ENCODE results near the gene DHRS7C. TPM values are rescaled to one million over a fixed set of nuclear protein-coding genes. Genes with fewer than 3 reads are reported as not detected.

Gene DHRS7C
- total and polyA plus RNA-seq, 11 donors, result 1.8 to 71.2 (median 23.4) TPM

DNA sequence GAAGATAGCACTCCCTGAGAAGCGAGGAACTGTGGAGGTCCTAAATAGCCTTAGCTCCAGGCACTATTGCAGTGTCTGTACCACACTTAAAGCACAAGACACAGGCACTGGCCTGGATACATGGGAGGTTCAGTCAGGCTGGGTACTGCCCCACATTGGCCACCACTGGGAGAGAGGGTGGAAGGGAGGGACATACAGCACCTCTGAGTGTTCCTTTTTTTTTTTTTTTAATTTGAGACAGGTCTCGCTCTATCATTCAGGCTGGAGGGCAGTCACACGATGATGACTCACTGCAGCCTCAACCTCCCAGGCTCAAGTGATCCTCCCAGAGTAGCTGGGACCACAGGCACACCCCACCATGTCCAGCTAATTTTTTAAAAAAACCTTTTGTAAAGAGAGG is 29.1 kb upstream of the DHRS7C start:
- Histone ChIP-seq H3K4me1 (no peaks in the 10 kb centered on the region), H3K4me3 (no peak overlapping the region), H3K9me3 (no peaks in the 10 kb centered on the region), H3K27ac (no peak overlapping the region), H3K27me3 (peaks cover 0 to 37% (median 0%) of the 10 kb centered on the region in 9 donors), H3K36me3 (no peaks in the 10 kb centered on the region)
- intact Hi-C loops (cut with DNase I), result no loop called here
- DNase-seq (no peak), ATAC-seq (no peak)
- TF ChIP-seq POLR2A (IDR thresholded peaks at IDR 0.05) (no peak), CTCF (IDR thresholded peaks at IDR 0.05) (no peak)
- 68 to 96% (median 80%) methylated on average over 3 of the region's 3 CpGs for WGBS, 4 donors

DNA sequence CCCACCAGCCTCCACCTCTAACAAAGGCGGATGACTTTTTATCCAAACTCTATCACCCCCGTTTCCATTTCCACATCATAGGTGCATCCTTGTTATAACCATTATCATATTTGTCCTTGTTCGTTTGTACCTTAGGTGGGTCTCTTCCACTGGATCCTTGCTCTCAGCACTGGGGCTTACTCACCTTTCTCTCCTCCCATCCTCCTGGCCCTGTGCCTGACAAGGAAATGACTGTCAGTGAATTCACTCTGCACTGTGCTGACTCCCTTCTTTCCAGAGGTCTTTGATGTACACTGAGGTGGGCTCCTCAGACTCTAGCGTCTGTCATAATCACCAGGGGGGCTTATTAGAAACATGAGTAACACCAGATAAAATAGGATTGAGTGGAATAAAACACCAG is 27.4 kb upstream of the DHRS7C start:
- Histone ChIP-seq H3K27ac (no peak overlapping the region), H3K27me3 (peaks cover 0 to 26% (median 0%) of the 10 kb centered on the region in 9 donors), H3K36me3 (no peaks in the 10 kb centered on the region), H3K9me3 (no peaks in the 10 kb centered on the region), H3K4me1 (no peaks in the 10 kb centered on the region), H3K4me3 (no peak overlapping the region)
- intact Hi-C loops (cut with DNase I), result no loop called here
- 58 to 76% (median 73%) methylated on average over 4 of the region's 4 CpGs for WGBS, 4 donors
- ATAC-seq, result no peak
- no peak for DNase-seq
- TF ChIP-seq CTCF (IDR thresholded peaks at IDR 0.05) (no peak), POLR2A (IDR thresholded peaks at IDR 0.05) (no peak)

- H3K4me3 ChIP-seq, result no peak overlapping the region
- no peaks in the 10 kb centered on the region for H3K4me1 ChIP-seq
- no peaks in the 10 kb centered on the region for H3K9me3 ChIP-seq
- H3K36me3 ChIP-seq, result no peaks in the 10 kb centered on the region
- H3K27me3 ChIP-seq, result peaks cover 0 to 20% (median 0%) of the 10 kb centered on the region in 9 donors
- TF ChIP-seq CTCF (IDR thresholded peaks at IDR 0.05) (no peak), POLR2A (IDR thresholded peaks at IDR 0.05) (no peak)
- intact Hi-C loops (cut with DNase I), result no loop called here
- no peak for DNase-seq
- peak in 3 of 4 donors; percentile 47 to 82 (median 57) for ATAC-seq
- H3K27ac ChIP-seq, result no peak overlapping the region
- 45 to 55% (median 52%) methylated on average over 8 of the region's 8 CpGs for WGBS, 4 donors
Observed at GRCh38 chr17:9817086-9817485, 25.7 kb upstream of the DHRS7C start.

DNA sequence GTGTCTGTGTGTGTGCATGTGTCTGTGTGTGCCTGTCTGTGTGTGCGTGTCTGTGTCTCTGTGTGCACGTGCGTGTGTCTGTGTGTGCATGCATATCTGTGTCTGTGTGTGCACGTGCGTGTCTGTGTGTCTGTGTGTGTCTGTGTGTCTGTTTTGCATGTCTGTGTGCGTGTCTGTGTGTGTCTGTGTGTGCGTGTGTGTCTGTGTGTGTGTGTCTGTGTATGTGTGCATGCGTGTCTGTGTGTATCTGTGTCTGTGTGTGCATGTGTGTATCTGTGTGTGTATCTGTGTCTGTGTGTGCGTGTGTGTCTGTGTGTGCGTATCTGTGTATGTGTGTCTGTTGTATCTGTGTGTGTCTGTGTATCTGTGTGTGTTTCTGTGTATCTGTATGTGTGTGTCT is 25.1 kb upstream of the DHRS7C start:
- intact Hi-C loops (cut with DNase I), result no loop called here
- TF ChIP-seq POLR2A (IDR thresholded peaks at IDR 0.05) (no peak), CTCF (IDR thresholded peaks at IDR 0.05) (no peak)
- no peak overlapping the region for H3K4me3 ChIP-seq
- peaks cover 0 to 19% (median 0%) of the 10 kb centered on the region in 9 donors for H3K27me3 ChIP-seq
- H3K36me3 ChIP-seq, result no peaks in the 10 kb centered on the region
- DNase-seq, result no peak
- WGBS, 4 donors, result 49 to 84% (median 81%) methylated on average over 10 of the region's 10 CpGs
- no peak overlapping the region for H3K27ac ChIP-seq
- peaks cover 0 to 5% (median 0%) of the 10 kb centered on the region in 12 donors for H3K4me1 ChIP-seq
- ATAC-seq, result no peak
- no peaks in the 10 kb centered on the region for H3K9me3 ChIP-seq

All from heart left ventricle (tissue), 16 donors.